Fibroblast of pulmonary artery (primary cell): ENCODE measurements around the gene CFHR2.

Experiments
- DNase-seq: peaks from one replicate; pipeline ENCODE4 v3.0.0-alpha.2; 2010; ENCODE audit warnings: low read depth
- H3K4me3 ChIP-seq: replicated peaks from 2 replicates; pipeline ENCODE4 v1.5.1; 2011; ENCODE audit warnings: low read depth, mild to moderate bottlenecking, control low read depth, low read length, moderate library complexity
- TF ChIP-seq, protein P1 (sequence below): IDR thresholded peaks from 2 replicates; pipeline ENCODE4 v1.5.1; 2011; ENCODE audit warnings: mild to moderate bottlenecking, control low read depth, low read length, inconsistent platforms; ENCODE audit errors: missing control alignments

The CFHR2 gene

DNA sequence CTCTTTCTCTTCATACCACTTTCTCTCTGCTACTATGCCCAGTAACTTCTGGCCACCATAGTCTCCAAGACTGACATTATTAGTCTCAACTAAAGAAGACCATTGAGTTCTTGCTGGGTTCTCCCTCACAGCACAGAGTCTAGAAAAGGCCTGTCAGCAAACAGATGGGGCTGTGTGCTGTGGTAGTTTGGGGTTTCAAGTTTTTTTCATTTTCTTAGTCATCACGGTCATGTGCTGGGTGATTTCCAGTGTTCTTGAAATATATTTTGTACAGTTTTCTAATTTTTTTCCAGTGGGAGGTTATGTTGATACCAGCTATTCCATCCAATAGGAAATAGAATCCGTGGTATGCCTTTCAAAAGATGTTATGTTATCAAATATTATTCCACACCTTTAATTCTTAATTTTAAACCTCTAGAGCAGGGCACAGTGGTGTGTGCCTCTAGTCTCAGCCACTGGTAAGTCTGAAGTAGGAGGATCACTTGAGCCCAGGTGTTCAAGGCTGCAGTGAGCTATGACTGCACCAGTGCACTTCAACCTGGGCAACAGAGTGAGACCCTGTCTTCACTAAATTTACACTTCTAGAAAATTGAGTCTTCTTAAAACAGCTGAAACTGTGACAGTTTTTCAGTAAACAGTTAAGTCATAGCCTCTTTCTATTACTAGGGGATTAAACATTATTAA lies 8.3 kb downstream of the CFHR2 start:
- no peak overlapping the region for H3K4me3 ChIP-seq
- TF ChIP-seq, protein P1, sequence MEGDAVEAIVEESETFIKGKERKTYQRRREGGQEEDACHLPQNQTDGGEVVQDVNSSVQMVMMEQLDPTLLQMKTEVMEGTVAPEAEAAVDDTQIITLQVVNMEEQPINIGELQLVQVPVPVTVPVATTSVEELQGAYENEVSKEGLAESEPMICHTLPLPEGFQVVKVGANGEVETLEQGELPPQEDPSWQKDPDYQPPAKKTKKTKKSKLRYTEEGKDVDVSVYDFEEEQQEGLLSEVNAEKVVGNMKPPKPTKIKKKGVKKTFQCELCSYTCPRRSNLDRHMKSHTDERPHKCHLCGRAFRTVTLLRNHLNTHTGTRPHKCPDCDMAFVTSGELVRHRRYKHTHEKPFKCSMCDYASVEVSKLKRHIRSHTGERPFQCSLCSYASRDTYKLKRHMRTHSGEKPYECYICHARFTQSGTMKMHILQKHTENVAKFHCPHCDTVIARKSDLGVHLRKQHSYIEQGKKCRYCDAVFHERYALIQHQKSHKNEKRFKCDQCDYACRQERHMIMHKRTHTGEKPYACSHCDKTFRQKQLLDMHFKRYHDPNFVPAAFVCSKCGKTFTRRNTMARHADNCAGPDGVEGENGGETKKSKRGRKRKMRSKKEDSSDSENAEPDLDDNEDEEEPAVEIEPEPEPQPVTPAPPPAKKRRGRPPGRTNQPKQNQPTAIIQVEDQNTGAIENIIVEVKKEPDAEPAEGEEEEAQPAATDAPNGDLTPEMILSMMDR = no peak
- DNase-seq = peak; percentile 0

DNA sequence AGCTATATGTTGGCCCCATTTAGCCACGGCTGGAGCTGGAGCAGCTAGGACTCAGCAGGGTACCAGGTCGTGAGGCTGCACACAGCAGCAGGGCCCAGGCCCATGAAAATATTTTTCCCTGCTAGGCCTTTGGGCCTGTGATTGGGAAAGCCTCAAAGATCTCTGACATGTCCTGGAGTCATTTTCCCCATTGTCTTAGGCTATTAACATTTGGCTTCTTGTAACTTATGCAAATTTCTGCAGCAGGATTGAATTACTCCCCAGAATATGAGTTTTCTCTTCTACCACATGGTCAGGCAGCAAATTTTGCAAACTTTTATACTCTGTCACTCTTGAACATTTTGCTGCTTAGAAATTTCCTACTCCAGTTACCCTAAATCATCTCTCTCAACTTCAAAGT lies 11.2 kb downstream of the CFHR2 start:
- no peak overlapping the region for H3K4me3 ChIP-seq
- TF ChIP-seq, protein P1 = no peak
- no peak for DNase-seq

DNA sequence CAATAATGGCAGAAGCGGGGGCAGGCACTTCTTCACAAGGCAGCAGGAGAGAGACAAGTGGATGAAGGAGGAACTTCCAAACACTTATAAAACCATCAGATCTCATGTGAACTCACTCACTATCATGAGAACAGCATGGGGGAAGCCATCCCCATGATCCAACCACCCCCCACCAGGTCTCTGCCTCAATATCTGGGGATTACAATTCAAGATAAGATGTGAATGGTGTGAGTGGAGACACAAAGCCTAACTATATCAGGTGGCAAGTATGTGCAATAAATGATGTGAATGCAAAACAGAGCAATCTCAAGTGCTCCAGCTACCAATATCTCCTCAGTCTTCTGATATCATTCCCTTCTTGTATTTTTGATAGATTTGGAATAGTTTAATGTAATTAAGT lies 12.4 kb downstream of the CFHR2 start:
- TF ChIP-seq, protein P1 = no peak
- DNase-seq = no peak
- no peak overlapping the region for H3K4me3 ChIP-seq

DNA sequence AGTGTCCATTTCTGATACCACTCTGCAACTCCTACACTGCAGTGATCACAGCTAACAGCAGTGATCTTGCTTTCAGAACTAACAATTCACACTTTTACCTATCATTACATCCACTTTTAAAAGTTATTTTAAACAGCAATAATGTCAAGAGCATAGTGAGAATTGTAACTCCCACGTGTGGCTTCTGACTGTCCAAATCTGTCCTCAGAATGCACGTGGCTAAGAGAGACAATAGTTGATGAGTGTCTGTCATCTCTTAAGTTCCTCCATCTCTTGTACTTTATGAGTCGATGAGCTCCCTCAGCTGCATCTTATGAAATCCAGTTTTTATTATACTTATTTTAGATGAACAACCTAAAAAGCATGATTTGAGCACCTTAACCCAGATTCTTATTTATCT lies 17.3 kb downstream of the CFHR2 start:
- no peak for DNase-seq
- TF ChIP-seq, protein P1 = no peak
- H3K4me3 ChIP-seq = no peak overlapping the region

DNA sequence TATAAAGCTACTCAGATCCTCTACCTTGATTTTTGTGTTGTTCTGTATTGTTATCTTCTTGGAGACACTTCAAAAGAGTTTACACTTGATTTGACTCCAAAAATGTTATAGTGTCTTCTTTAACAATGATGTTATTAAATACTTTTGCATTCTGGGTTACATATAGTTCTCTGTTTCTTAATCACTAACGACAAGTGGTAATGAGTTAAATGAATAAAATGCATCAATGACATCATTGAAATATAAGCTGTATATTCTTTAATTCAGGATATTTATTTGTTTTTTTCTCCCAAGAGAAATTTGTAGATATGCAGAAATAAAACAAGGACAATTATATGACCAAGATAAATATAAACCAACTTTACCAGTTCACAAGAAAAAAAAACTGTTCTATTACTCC lies 26.6 kb downstream of the CFHR2 start:
- H3K4me3 ChIP-seq = no peak overlapping the region
- no peak for DNase-seq
- TF ChIP-seq, protein P1 = no peak

DNA sequence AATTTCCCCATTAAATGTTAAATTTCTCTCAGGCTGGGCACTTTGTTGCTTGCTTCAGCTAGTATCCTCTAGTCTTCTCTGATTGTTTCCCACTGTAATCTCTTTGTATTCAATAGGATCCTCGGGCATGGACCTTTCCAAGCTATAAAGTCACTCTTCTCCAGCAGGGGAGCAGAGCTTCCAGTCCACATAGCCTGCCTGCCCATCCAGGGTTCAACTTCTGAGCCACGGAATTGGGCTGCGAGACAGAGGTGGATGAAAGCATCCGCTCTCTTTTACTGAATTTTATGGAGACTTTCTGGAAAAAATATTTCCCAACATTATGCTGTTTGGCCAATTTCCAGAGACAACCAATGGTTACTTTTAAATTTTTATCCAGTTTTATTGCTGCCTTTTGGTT lies 32.7 kb downstream of the CFHR2 start:
- TF ChIP-seq, protein P1 = no peak
- no peak overlapping the region for H3K4me3 ChIP-seq
- no peak for DNase-seq

DNA sequence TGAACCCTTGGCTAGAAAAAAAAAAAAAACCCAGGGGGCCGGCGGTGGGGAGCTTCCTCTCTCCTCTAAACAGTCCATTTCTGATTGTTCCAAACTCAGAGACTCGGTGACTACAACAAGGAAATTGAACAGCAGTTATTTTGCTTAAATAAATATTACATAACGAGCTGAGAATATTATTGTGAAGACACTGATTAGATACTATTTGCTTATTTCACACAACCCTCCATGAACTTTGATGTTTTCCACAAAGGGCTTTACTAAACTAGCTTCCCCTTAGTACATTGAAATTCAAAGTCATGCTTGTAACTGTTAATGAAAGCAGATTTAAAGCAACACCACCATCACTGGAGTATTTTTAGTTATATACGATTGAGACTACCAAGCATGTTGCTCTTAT lies 33.7 kb downstream of the CFHR2 start, which contains the start of gene CFHR5:
Gene CFHR5 (plus strand): TSS at position 279 of the 400 bp plus-strand sequence. CDS start 109 bp downstream, at position 388.
- TF ChIP-seq, protein P1 = no peak
- DNase-seq = no peak
- H3K4me3 ChIP-seq = no peak within 1 kb of the TSS
